HepG2 (cell line): ENCODE data around the gene ARL6IP4. TPM values are rescaled to one million over a fixed set of nuclear protein-coding genes. Genes with fewer than 3 reads are reported as not detected.
A peak's percentile ranks its signal among the peaks of the same experiment; 100 is the strongest.

Source experiments
- ARNT2 ChIP-seq: sonication (generic); formaldehyde crosslinking; IDR thresholded peaks from 2 replicates; pipeline ENCODE4 v1.8.0; 2022; ENCODE audit warnings: mild to moderate bottlenecking, low read depth, missing genetic modification reagents, moderate library complexity
- BORCS8-MEF2B ChIP-seq: sonication (generic); formaldehyde crosslinking; IDR thresholded peaks from 2 replicates; pipeline ENCODE4 v1.8.0; 2022; ENCODE audit warnings: mild to moderate bottlenecking, missing genetic modification reagents
- ETV6 ChIP-seq: sonication (generic); formaldehyde crosslinking; conservative IDR thresholded peaks from 2 replicates; pipeline ENCODE4 v1.4.0; 2020; ENCODE audit warnings: missing genetic modification reagents
- FOXO1 ChIP-seq: sonication (generic); formaldehyde crosslinking; IDR thresholded peaks from 2 replicates; pipeline ENCODE4 v1.4.0; 2020; ENCODE audit warnings: missing genetic modification reagents
- GTF2F1 ChIP-seq: fragments of 150-350 bp; IDR thresholded peaks from 2 replicates; pipeline ENCODE4 v1.6.1; 2014; ENCODE audit warnings: low read length
- HMG20B ChIP-seq: conservative IDR thresholded peaks from 2 replicates; pipeline ENCODE4 v1.6.1; 2016; ENCODE audit warnings: missing genetic modification reagents, missing compliant biosample characterization
- KAT2B ChIP-seq: fragments of 150-350 bp; IDR thresholded peaks from 2 replicates; pipeline ENCODE4 v1.6.1; 2014; ENCODE audit warnings: low read depth, low read length, borderline replicate concordance
- KDM2A ChIP-seq: sonication (generic); formaldehyde crosslinking; IDR thresholded peaks from 2 replicates; pipeline ENCODE4 v1.4.0; 2020; ENCODE audit warnings: low read depth, missing genetic modification reagents, borderline replicate concordance
- MEIS2 ChIP-seq: sonication (generic); formaldehyde crosslinking; IDR thresholded peaks from 2 replicates; pipeline ENCODE4 v1.9.0; 2021; ENCODE audit warnings: mild to moderate bottlenecking, missing genetic modification reagents
- NFKB2 ChIP-seq: sonication (generic); formaldehyde crosslinking; IDR thresholded peaks from 2 replicates; pipeline ENCODE4 v1.4.0; 2020; ENCODE audit warnings: missing genetic modification reagents, borderline replicate concordance
- PHF21A ChIP-seq: sonication (generic); formaldehyde crosslinking; IDR thresholded peaks from 2 replicates; pipeline ENCODE4 v1.5.0; 2020; ENCODE audit warnings: mild to moderate bottlenecking, missing genetic modification reagents
- SIN3A ChIP-seq: IDR thresholded peaks from 2 replicates; pipeline ENCODE4 v1.6.1; 2011; ENCODE audit warnings: low read depth, mild to moderate bottlenecking, control low read depth, low read length, borderline replicate concordance
- ZBTB7B ChIP-seq: sonication (generic); formaldehyde crosslinking; IDR thresholded peaks from 2 replicates; pipeline ENCODE4 v1.4.0; 2020; ENCODE audit warnings: missing genetic modification reagents
- ZNF263 ChIP-seq: sonication (generic); formaldehyde crosslinking; IDR thresholded peaks from 2 replicates; pipeline ENCODE4 v1.4.0; 2020; ENCODE audit warnings: missing genetic modification reagents
- ZNF572 ChIP-seq: sonication (generic); formaldehyde crosslinking; IDR thresholded peaks from 2 replicates; pipeline ENCODE4 v1.5.1; 2020; ENCODE audit warnings: mild to moderate bottlenecking, missing genetic modification reagents
- ZNF720 ChIP-seq: sonication (generic); formaldehyde crosslinking; IDR thresholded peaks from 2 replicates; pipeline ENCODE4 v1.4.0; 2020; ENCODE audit warnings: missing genetic modification reagents
- ZNF777 ChIP-seq: sonication (generic); formaldehyde crosslinking; IDR thresholded peaks from 2 replicates; pipeline ENCODE4 v1.4.0; 2020; ENCODE audit warnings: missing genetic modification reagents
- polyA plus RNA-seq, 8 experiments: library from polyadenylated mRNA; depleted of rRNA in 3 of 8; stranded (reverse) in 7 of 8; unstranded in 1 of 8; fragments of >200 nt; fragmentation: Illumina TruSeq in 4 of 8; extraction: Trizol in 4 of 8; gene quantifications; 2 replicates each; pipeline versions ENCODE4 v1.2.1 to v1.2.3, GENCODE V29; 2011 to 2016; ENCODE audit warnings: low read depth in 4 of 8, missing spikeins in 1 of 8, mixed read lengths in 1 of 8; ENCODE audit not compliant: insufficient read depth in 1 of 8
- total RNA-seq, 5 experiments: library from RNA; depleted of rRNA; stranded (reverse); fragments of >200 nt; fragmentation: Illumina TruSeq; extraction: Trizol; gene quantifications; 2 replicates each; pipeline ENCODE4 v1.2.3, GENCODE V29; 2016; ENCODE audit warnings: low read depth in 1 of 5
- TF ChIP-seq, protein P1 (sequence below): sonication (generic); formaldehyde crosslinking; IDR thresholded peaks from 2 replicates; pipeline ENCODE4 v1.5.1; 2020; ENCODE audit warnings: mild to moderate bottlenecking, missing genetic modification reagents, moderate library complexity
- TF ChIP-seq, protein P2 (sequence below): IDR thresholded peaks from 2 replicates; pipeline ENCODE4 v1.6.1; 2016; ENCODE audit warnings: mild to moderate bottlenecking, missing biosample characterization, missing genetic modification reagents
- TF ChIP-seq, protein P3 (sequence below): IDR thresholded peaks from 2 replicates; pipeline ENCODE4 v1.6.1; 2012; ENCODE audit warnings: inconsistent platforms
- TF ChIP-seq, protein P4 (sequence below): sonication (generic); formaldehyde crosslinking; IDR thresholded peaks from 2 replicates; pipeline ENCODE4 v1.4.0; 2020; ENCODE audit warnings: missing genetic modification reagents

ARL6IP4 gene
- total and polyA plus RNA-seq, 2 of the 13 experiments (the other 11 are each of a cell fraction or from before 2014, with no cell fraction given), result 155 to 220 TPM

DNA sequence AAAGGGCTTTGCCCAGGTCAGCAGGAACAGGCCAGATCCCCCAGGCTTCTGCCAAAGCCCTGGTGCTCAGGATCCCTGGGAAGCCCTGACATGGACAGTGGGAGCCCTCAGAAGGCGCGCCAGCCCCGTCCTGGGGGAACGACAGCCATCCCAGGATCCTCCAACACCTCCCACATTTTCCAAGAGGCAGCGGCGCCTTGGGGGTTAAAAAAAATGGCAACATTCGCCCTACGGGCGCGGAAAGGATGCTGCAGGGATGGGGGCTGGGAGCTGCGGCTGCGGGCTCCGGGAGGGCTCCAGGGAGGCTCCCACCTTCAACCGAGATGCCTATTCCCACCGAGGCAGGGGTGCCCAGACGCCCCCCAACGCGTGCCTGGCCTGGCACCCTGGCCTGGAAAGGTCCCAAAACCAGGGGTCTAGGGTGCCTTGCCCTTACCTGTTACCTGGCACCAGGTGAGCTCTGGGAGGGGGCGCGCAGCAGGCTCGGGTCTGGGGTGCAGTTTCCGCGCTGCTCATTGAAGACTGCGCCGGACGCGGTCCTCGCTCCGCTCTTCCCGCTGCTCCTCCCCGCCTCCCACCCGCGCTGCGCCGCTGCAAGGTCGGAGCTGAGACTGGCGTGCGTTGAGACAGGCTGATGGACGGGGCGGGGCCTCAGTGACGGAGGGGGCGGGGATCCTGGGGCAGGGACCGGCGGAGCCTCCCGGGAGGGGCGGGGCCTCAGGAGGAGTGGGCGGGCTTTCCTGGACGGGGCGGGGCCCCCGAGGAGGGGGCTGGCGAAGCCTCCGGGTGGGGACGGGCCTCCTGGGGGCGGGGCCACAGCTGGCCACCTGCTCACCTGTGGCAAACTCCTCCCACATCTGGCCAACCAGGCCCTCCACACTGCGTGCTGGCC, 14.4 kb upstream of the ARL6IP4 start, which contains the start of gene ABCB9 (continued):
- TF ChIP-seq, protein P1, sequence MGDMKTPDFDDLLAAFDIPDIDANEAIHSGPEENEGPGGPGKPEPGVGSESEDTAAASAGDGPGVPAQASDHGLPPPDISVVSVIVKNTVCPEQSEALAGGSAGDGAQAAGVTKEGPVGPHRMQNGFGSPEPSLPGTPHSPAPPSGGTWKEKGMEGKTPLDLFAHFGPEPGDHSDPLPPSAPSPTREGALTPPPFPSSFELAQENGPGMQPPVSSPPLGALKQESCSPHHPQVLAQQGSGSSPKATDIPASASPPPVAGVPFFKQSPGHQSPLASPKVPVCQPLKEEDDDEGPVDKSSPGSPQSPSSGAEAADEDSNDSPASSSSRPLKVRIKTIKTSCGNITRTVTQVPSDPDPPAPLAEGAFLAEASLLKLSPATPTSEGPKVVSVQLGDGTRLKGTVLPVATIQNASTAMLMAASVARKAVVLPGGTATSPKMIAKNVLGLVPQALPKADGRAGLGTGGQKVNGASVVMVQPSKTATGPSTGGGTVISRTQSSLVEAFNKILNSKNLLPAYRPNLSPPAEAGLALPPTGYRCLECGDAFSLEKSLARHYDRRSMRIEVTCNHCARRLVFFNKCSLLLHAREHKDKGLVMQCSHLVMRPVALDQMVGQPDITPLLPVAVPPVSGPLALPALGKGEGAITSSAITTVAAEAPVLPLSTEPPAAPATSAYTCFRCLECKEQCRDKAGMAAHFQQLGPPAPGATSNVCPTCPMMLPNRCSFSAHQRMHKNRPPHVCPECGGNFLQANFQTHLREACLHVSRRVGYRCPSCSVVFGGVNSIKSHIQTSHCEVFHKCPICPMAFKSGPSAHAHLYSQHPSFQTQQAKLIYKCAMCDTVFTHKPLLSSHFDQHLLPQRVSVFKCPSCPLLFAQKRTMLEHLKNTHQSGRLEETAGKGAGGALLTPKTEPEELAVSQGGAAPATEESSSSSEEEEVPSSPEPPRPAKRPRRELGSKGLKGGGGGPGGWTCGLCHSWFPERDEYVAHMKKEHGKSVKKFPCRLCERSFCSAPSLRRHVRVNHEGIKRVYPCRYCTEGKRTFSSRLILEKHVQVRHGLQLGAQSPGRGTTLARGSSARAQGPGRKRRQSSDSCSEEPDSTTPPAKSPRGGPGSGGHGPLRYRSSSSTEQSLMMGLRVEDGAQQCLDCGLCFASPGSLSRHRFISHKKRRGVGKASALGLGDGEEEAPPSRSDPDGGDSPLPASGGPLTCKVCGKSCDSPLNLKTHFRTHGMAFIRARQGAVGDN (CRISPR knock-in tag), result peak; percentile 66
- TF ChIP-seq MEIS2 (CRISPR knock-in tag) (peak; percentile 60; the same call in 1 of the 2 replicates), BORCS8-MEF2B (CRISPR knock-in tag) (peak; percentile 81), ZNF572 (CRISPR knock-in tag) (no peak), ZNF777 (CRISPR knock-in tag) (peak; percentile 57; the same call in 1 of the 2 replicates), ZNF720 (CRISPR knock-in tag) (no peak), KAT2B (no peak), HMG20B (CRISPR knock-in tag) (no peak), SIN3A (peak; percentile 37; the same call in 1 of the 2 replicates), ARNT2 (CRISPR knock-in tag) (peak; percentile 35; the same call in 1 of the 2 replicates), FOXO1 (peak; percentile 36; the same call in 1 of the 2 replicates), NFKB2 (CRISPR knock-in tag) (peak; percentile 49; the same call in 1 of the 2 replicates), GTF2F1 (no peak), ZNF263 (CRISPR knock-in tag) (peak; percentile 98), ETV6 (0 out of 2 replicates have a peak, but pooled peaks have one; percentile 46), PHF21A (no peak), KDM2A (CRISPR knock-in tag) (peak; percentile 79), ZBTB7B (CRISPR knock-in tag) (peak; percentile 31; the same call in 1 of the 2 replicates)
- TF ChIP-seq, protein P2, sequence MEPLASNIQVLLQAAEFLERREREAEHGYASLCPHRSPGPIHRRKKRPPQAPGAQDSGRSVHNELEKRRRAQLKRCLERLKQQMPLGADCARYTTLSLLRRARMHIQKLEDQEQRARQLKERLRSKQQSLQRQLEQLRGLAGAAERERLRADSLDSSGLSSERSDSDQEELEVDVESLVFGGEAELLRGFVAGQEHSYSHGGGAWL (CRISPR knock-in tag), result no peak
- TF ChIP-seq, protein P3, sequence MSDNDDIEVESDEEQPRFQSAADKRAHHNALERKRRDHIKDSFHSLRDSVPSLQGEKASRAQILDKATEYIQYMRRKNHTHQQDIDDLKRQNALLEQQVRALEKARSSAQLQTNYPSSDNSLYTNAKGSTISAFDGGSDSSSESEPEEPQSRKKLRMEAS, result peak; percentile 67; the same call in 1 of the 2 replicates
- TF ChIP-seq, protein P4, sequence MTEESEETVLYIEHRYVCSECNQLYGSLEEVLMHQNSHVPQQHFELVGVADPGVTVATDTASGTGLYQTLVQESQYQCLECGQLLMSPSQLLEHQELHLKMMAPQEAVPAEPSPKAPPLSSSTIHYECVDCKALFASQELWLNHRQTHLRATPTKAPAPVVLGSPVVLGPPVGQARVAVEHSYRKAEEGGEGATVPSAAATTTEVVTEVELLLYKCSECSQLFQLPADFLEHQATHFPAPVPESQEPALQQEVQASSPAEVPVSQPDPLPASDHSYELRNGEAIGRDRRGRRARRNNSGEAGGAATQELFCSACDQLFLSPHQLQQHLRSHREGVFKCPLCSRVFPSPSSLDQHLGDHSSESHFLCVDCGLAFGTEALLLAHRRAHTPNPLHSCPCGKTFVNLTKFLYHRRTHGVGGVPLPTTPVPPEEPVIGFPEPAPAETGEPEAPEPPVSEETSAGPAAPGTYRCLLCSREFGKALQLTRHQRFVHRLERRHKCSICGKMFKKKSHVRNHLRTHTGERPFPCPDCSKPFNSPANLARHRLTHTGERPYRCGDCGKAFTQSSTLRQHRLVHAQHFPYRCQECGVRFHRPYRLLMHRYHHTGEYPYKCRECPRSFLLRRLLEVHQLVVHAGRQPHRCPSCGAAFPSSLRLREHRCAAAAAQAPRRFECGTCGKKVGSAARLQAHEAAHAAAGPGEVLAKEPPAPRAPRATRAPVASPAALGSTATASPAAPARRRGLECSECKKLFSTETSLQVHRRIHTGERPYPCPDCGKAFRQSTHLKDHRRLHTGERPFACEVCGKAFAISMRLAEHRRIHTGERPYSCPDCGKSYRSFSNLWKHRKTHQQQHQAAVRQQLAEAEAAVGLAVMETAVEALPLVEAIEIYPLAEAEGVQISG (CRISPR knock-in tag), result peak; percentile 30; the same call in 1 of the 2 replicates
